Colon (tissue), 2 donors: ENCODE data around the gene CCT8.
A peak's percentile ranks its signal among the peaks of the same experiment; 100 is the strongest.
"Not testable (repeated sequence)": the region's sequence is repeated elsewhere in the genome, so short reads cannot be mapped to it uniquely, and the experiment has no call there.

ENCODE experiments used
- FAIRE-seq: peaks from 2 replicates; lab custom pipeline; 2012; peaks lifted over from hg19 to GRCh38; lab: Jason Lieb, UNC
- donor health status: control.
- donor health status: control.

The CCT8 gene

GRCh38 chr21:29077651-29078090, 4.2 kb upstream of the CCT8 start:
- no peak for FAIRE-seq

GRCh38 chr21:29076731-29077640, 3.5 kb upstream of the CCT8 start:
- FAIRE-seq, result not testable (repeated sequence)

GRCh38 chr21:29075706-29076466, 2.4 kb upstream of the CCT8 start:
- FAIRE-seq, result no peak

GRCh38 chr21:29074783-29075182, 1.3 kb upstream of the CCT8 start:
- FAIRE-seq, result no peak

- FAIRE-seq, result peak; percentile 14
Measured at GRCh38 chr21:29074007-29074376, 544 bp upstream of the CCT8 start.

- no peak for FAIRE-seq
Measured at GRCh38 chr21:29072873-29073221, 601 bp downstream of the CCT8 start.

DNA sequence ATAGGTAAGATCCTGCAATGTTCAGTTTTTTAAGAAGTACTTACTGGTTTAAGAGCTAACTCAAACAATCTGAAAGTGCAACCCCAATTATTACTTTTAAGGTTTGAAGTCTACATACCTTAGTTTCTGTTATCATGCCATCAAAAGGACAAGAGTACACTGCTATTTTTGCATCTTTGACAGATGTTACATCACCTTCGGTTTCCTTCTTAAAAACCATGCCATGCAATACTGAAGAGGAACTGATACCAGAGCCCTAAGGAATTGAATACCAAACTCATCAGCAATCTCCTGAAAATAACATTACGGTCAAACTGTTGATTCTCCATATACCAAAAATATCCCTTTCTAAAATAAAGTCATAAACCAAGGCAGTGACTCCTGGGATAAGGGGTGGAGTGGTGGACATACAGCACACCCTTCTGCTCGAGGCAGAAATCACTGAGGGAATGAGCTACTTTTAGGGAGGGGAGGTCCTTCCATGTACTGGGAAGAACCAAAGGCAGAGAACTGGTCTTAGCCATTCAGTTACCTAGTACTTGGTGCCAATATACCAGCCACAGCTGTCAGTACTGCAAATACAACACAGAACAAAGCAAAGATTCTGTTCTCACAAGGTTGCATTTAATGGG, 8.5 kb downstream of the CCT8 start:
- no peak for FAIRE-seq

- FAIRE-seq, result no peak
Measured at GRCh38 chr21:29056538-29057050, 16.9 kb downstream of the CCT8 start.

GRCh38 chr21:29056005-29056404, 17.4 kb downstream of the CCT8 start:
- FAIRE-seq, result no peak

DNA sequence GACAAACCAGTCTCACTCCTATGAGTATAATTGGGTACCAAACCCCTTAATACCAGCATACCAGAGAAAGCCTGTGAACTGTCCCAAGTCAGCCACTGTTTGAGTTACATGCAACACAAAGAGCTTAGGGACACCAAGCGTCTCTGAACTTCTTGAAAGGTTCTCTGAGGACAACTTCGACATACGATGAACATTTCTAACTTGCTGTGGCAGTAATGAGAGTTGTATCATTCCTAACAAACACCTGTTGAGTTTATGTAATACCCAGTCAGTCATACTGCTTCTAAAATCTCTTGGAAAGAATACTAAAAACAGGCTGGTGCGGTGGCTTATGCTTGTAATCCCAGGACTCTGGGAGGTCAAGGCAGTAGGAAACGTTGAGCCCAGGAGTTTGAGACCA, 18.4 kb downstream of the CCT8 start:
- FAIRE-seq, result no peak

GRCh38 chr21:29053656-29054055, 19.8 kb downstream of the CCT8 start:
- no peak for FAIRE-seq

GRCh38 chr21:29053011-29053553, 20.4 kb downstream of the CCT8 start:
- FAIRE-seq, result no peak

DNA sequence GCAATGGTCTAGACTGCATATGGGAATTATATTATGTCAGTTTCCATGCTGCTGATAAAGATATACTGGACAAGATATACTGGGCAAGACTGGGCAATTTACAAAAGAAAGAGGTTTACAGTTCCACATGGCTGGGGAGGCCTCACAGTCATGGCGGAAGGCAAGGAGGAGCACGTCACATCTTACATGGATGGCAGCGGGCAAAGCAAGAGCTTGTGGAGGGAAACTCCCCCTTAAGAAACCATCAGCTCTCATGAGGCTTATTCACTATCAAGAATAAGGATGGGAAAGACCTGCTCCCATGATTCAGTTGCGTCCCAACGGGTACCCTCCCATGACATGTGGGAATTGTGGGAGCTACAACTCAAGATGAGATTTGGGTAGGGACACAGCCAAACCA, 21.2 kb downstream of the CCT8 start:
- no peak for FAIRE-seq

DNA sequence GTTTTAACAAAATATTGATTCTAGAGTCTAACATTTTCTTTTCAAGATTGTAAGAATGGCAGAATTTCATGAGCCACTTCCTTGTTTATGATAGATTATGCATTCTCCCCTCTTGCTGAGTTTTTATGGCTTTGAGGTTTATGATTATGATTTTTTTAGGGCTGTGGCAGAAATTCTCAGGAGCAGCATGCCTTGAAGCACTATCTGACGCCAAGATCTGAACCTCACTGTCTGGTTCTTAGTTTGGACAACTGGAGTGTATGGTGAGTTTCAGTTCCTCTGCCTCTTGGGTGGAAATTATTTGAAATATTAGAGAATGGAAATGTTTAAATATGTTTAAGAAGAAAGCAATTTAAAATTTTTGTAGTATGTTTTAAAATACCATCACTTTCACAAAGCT, 38.8 kb downstream of the CCT8 start:
- FAIRE-seq, result no peak

DNA sequence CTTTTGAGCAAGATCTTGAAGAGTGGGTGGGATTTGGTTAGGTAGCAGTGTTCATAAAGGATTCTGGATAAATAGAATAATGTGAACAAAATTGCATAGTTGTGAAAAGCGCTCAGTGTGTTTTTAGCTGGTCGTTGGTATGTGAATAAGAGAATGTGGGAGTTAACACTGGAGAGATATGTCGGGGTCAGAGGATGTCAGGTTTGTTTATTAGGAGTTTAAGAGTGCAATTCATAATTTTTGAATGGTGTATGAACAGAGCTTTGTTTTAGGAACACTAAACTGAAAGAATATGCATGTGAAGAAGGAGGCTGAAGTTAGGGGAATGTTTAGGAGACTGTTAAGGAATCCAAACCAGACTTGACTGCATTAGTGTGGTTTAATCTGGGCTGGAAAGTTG, 39.6 kb downstream of the CCT8 start:
- FAIRE-seq, result no peak

- no peak for FAIRE-seq
Measured at GRCh38 chr21:29033301-29033700, 40.1 kb downstream of the CCT8 start.

- no peak for FAIRE-seq
Measured at GRCh38 chr21:29030909-29031308, 42.5 kb downstream of the CCT8 start.

DNA sequence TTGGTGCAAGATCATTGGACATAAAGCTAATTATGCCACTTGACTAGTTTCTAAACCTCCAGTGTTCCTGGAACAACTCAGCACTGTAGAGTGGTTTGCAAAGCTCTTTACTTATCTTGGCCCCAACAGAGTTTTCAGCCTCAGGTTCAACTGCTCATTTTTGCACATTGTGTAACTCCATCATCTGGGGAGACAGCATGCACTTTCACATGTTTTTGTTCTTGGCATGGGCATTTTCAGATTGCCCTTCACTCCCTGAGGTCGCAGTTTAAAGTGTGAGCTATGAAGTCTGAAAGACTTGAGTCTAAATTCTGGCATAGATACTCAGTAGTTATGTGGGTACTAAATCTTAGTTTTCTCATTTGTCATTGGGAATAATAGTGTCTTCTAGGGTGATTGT, 43.9 kb downstream of the CCT8 start:
- no peak for FAIRE-seq

- no peak for FAIRE-seq
Measured at GRCh38 chr21:29025328-29025713, 48.1 kb downstream of the CCT8 start.

GRCh38 chr21:29024474-29025327, 48.7 kb downstream of the CCT8 start, which contains the start of gene USP16:
USP16 (plus strand) TSS chr21:29024668; CDS start chr21:29027914, 3,246 bp downstream.
- FAIRE-seq, result no peak

DNA sequence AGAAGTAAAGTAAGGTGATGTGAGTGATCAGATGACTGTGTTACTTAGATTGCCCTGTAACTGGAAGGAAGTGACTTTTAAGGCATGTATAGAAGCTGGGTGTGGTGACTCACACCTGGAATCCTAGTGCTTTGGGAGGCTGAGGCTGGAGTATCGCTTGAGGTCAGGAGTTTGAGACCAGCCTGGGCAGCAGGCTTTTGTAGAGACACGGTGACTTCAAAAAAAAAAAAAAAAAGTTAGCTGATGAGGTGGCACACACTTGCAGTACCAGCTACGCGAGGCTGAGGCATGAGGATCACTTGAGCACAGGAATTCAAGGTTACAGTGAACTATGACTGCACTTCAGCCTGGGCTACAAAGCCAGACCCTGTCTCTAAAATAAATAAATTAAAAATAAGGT, 51.3 kb downstream of the CCT8 start:
- no peak for FAIRE-seq
